HFFc6 (cell line): ENCODE data around the gene SPRY2. TPM values are rescaled to one million over a fixed set of nuclear protein-coding genes. Genes with fewer than 3 reads are reported as not detected.

ENCODE experiments used
- DNase-seq: peaks from one replicate; pipeline ENCODE4 v3.0.0-alpha.2; 2018
- H3K27ac Mint-ChIP-seq: 2 replicates; pipeline ENCODE4 v1.8.0; 2020; ENCODE audit warnings: mild to moderate bottlenecking, mixed read lengths
- H3K27me3 Mint-ChIP-seq: 2 replicates; pipeline ENCODE4 v1.8.0; 2021; ENCODE audit warnings: mild to moderate bottlenecking, moderate library complexity, mixed read lengths; ENCODE audit not compliant: insufficient read depth
- H3K36me3 Mint-ChIP-seq: 2 replicates; pipeline ENCODE4 v1.8.0; 2021; ENCODE audit warnings: low read depth, mixed read lengths
- H3K4me1 Mint-ChIP-seq: 2 replicates; pipeline ENCODE4 v1.8.0; 2020; ENCODE audit warnings: low read depth, mixed read lengths
- H3K4me3 Mint-ChIP-seq: 2 replicates; pipeline ENCODE4 v1.8.0; 2020; ENCODE audit warnings: mild to moderate bottlenecking, moderate library complexity, mixed read lengths
- H3K9me3 Mint-ChIP-seq: 2 replicates; pipeline ENCODE4 v1.8.0; 2020; ENCODE audit warnings: mild to moderate bottlenecking, mixed read lengths
- CTCF ChIP-seq: fragments of 200-600 bp; sonication (generic); IDR thresholded peaks from 2 replicates; pipeline ENCODE4 v1.5.0; 2021; ENCODE audit warnings: antibody characterized with exemption, mild to moderate bottlenecking
- total RNA-seq, 6 experiments: library from RNA; stranded (reverse); fragmentation: NEBNext Ultra II Directional; extraction: Animal tissue kit (Norgen Biotek cat#: 25700); gene quantifications; 2 replicates in 1 of 6; 3 replicates in 5 of 6; pipeline ENCODE4 v1.2.3, GENCODE V29; 2021

Gene SPRY2
- total RNA-seq, 6 experiments from 2014 or later, result 33.9 to 42.5 (median 41.5) TPM

GRCh38 chr13:80329250-80329649 lies 11.7 kb downstream of the SPRY2 start:
- peaks cover 24% of the 10 kb centered on the region for H3K4me1 Mint-ChIP-seq
- H3K27ac Mint-ChIP-seq, result no peak overlapping the region
- H3K36me3 Mint-ChIP-seq, result peaks cover 18% of the 10 kb centered on the region
- no peaks in the 10 kb centered on the region for H3K9me3 Mint-ChIP-seq
- no peak for TF ChIP-seq CTCF
- H3K4me3 Mint-ChIP-seq, result no peak overlapping the region
- no peaks in the 10 kb centered on the region for H3K27me3 Mint-ChIP-seq
- no peak for DNase-seq

GRCh38 chr13:80319004-80319403 lies 21.9 kb downstream of the SPRY2 start:
- H3K9me3 Mint-ChIP-seq, result no peaks in the 10 kb centered on the region
- H3K4me3 Mint-ChIP-seq, result no peak overlapping the region
- H3K4me1 Mint-ChIP-seq, result no peaks in the 10 kb centered on the region
- no peaks in the 10 kb centered on the region; the same call in 1 of the 2 replicates for H3K27me3 Mint-ChIP-seq
- DNase-seq, result no peak
- TF ChIP-seq CTCF, result no peak
- no peaks in the 10 kb centered on the region; the same call in 1 of the 2 replicates for H3K36me3 Mint-ChIP-seq
- H3K27ac Mint-ChIP-seq, result no peak overlapping the region

DNA sequence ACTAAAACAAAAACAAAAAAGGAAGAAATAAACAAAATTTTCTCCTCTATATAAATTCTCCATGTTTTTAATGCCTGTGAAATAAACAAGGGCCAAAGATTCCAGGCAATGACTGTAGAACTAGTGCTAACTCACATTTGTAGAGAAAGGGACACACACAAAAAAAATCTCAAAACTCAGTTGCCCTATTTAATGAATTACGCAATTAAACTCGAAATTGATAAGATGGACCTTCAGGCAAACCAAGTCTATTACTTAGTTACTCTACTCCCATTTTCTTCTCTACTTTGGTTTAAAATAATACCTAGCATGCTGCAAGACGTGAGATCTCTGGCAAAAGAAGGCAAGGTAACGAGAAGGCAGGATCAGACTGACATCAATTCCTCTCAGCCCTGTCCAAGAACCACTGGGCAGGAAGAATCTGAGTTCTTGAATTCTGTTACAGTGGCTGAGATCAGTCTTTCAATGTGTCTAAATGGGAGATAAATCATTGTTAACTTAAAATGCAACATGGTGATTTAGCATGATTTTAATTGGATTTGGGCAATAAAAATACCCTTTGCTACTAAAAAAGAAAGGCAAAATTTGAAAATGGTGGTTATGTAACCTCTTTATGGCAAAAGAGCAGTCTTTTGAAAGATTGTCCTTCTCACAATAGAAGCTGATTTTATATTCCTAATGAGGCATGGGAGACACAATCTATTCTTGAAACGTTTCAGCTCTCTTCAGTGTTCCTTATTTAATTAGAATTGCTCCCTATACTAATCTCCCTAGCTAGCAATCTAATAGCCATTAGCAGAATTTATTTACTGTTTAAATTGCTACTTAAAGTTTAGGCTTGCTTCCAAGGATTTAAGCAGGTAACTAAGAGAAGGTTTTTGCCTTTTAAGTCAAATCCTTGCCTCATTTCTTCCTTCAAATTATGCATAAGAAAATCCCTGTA lies 25.9 kb downstream of the SPRY2 start:
- H3K4me1 Mint-ChIP-seq, result peaks cover 11% of the 10 kb centered on the region
- DNase-seq, result no peak
- no peaks in the 10 kb centered on the region for H3K9me3 Mint-ChIP-seq
- no peaks in the 10 kb centered on the region for H3K27me3 Mint-ChIP-seq
- TF ChIP-seq CTCF, result no peak
- no peaks in the 10 kb centered on the region; the same call in 1 of the 2 replicates for H3K36me3 Mint-ChIP-seq
- no peak overlapping the region for H3K27ac Mint-ChIP-seq
- no peak overlapping the region for H3K4me3 Mint-ChIP-seq

DNA sequence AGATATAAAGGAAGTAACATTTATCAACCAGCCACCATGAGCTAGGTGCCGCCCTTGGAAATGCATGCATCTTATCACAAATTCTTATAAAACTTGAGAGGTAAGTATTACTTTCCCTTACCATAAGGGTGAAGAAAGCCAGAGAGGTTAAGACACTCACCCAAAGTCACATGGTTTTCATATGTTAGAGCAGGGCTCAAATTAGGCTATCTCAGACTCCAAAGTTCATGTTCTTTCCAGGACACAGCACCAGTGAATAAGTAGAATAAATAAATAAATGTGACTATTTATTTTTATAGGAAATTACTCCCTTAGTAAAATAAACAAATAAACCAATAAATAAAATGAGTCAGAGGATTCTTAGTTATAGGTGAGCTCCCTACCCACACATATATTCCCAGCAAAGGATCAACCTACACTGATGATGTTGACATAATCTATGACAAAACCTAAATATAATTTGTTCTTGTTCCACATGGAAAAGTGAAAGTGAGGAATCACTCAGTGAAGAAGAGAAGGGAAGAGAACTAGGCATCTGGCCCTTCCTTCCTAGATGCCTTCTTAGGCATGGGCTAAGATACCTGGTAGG lies 27.2 kb downstream of the SPRY2 start:
- no peaks in the 10 kb centered on the region for H3K27me3 Mint-ChIP-seq
- no peaks in the 10 kb centered on the region for H3K9me3 Mint-ChIP-seq
- DNase-seq, result no peak
- no peak for TF ChIP-seq CTCF
- no peak overlapping the region for H3K4me3 Mint-ChIP-seq
- H3K27ac Mint-ChIP-seq, result no peak overlapping the region
- H3K36me3 Mint-ChIP-seq, result no peaks in the 10 kb centered on the region
- peaks cover 11% of the 10 kb centered on the region for H3K4me1 Mint-ChIP-seq

DNA sequence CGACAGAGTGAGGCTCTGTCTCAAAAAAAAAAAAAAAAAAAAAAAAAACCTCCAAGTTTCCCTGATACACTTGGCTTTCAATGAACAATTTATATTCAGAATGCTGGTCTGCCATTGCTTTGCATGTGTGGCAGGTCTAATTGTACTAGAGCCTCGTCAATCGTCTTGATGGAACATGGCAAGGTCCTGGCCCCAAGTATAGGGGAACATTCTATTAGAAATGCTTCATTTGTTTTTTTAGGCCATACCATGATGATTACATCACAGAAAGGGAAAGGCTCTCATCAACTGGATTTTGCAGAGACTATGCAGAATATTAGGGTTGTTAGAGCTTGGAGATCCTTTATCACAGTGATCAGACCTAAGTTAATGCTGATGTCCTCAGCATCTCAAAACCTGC lies 28.0 kb downstream of the SPRY2 start:
- Mint-ChIP-seq H3K4me3 (no peak overlapping the region), H3K9me3 (no peaks in the 10 kb centered on the region), H3K4me1 (peaks cover 11% of the 10 kb centered on the region), H3K36me3 (no peaks in the 10 kb centered on the region), H3K27me3 (no peaks in the 10 kb centered on the region), H3K27ac (no peak overlapping the region)
- DNase-seq, result peak; percentile 26
- TF ChIP-seq CTCF, result no peak
